Activated CD4-positive, alpha-beta T cell treated with anti-CD3 and anti-CD28 coated beads for 36 hours (primary cell): Measurements from ENCODE around the gene RNF145. TPM values are rescaled to one million over a fixed set of nuclear protein-coding genes. Genes with fewer than 3 reads are reported as not detected.
"Not testable (repeated sequence)": the region's sequence is repeated elsewhere in the genome, so short reads cannot be mapped to it uniquely, and the experiment has no call there.

Experiments
- ATAC-seq: fragments of 200-7000 bp; cut with Tn5 transposase; one replicate; pipeline ENCODE4 v1.10.0; 2021; ENCODE audit warnings: mild to moderate bottlenecking, moderate library complexity
- CTCF ChIA-PET: fragments of 350-600 bp; sonication (Branson Sonifier 250); formaldehyde crosslinking; loops from one replicate; lab custom pipeline; 2021; ENCODE audit warnings: antibody characterized with exemption; lab: Charles Lee
- POLR2A ChIA-PET: fragments of 350-600 bp; sonication (Branson Sonifier 250); formaldehyde crosslinking; loops from one replicate; lab custom pipeline; 2021; ENCODE audit warnings: antibody characterized with exemption, inconsistent platforms; lab: Charles Lee
- DNase-seq: peaks from one replicate; pipeline ENCODE4 v3.0.0-alpha.2; 2020
- H3K27ac Mint-ChIP-seq: one replicate; pipeline ENCODE4 v1.8.0; 2021; ENCODE audit warnings: mixed read lengths
- H3K27me3 Mint-ChIP-seq: one replicate; pipeline ENCODE4 v1.8.0; 2021; ENCODE audit warnings: mixed read lengths
- H3K36me3 Mint-ChIP-seq: one replicate; pipeline ENCODE4 v1.8.0; 2021; ENCODE audit warnings: low read depth, mixed read lengths
- H3K4me1 Mint-ChIP-seq: one replicate; pipeline ENCODE4 v1.8.0; 2021; ENCODE audit warnings: mixed read lengths
- H3K4me3 Mint-ChIP-seq: one replicate; pipeline ENCODE4 v1.8.0; 2021; ENCODE audit warnings: mild to moderate bottlenecking, moderate library complexity, mixed read lengths
- H3K9me3 Mint-ChIP-seq: one replicate; pipeline ENCODE4 v1.8.0; 2021; ENCODE audit warnings: low read depth, mixed read lengths
- intact Hi-C, 2 experiments: fragments of 100-400 bp; cut with DNase I in 1 of 2; cut with micrococcal nuclease in 1 of 2; formaldehyde crosslinking; loops; one replicate each; pipeline versions ENCODE4 v1.14.2 to v1.15.1; 2022 to 2024; cut with DNase I, micrococcal nuclease
- total RNA-seq, 2 experiments: library from RNA; stranded (reverse); gene quantifications; one replicate each; pipeline ENCODE4 v1.2.3, GENCODE V29; 2021

Gene RNF145
- total RNA-seq, 2 experiments from 2014 or later: 81.9 to 87.5 TPM

DNA sequence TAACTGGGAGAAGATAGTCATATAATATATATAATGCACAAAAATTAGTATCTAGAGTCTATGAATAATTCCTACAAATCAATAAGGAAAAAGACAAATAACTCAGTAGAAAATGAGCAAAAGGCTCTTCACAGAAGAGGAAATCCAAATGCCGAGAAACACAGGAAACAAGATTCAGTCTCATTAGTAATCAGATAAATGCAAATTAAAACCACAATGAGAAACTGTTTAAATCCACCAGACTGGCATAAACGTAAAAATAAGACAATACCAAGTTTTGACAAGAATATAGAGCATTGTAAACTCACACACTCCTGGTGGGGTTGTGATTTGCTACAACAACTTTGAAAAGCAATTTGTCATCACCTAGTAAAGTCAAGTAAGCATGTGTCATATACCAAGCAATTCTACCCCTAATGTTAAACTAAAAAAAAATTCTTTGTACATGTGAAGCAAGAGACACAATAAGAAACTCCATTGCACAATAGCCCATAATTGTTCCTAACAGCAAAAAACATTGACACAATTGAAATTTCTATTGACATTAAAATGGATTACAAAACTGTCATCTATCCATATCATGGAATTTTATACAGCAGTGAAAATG, 32.7 kb upstream of the RNF145 start:
- intact Hi-C loops: loop anchor here (2.0 to 5.0 kb wide), 3 partner anchors 21 to 79 kb away; partner anchors contain the start of genes RNF145 (in 1 of the 2) and UBLCP1 (in 1 of the 2)
- peaks cover 45% of the 10 kb centered on the region for H3K4me1 Mint-ChIP-seq

DNA sequence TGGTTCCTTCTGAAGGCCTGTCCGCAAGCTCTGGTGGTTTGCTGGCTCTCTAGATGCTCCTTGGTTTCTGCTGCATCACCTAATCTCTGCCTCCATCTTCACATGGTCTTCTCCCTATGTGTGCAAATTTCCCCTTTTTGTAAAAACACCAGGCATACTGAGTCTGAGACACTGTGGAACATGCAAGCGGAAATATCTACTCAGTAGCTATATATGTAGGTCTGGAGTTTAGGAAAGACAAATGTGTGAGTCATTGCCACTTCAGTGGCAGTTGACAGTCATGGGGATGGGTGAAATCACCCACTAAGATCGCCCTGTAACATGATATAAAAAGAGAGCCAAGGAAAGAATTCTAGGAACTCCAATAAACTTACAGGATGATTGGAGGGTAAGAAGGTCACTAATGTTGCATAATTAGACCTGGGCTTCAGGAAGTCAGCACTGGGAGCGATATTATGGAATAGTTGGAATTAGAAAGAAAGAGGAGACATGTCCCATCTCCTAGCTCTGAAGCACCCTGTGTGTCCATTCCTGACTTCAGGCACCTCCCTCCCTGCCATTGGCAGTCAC, 31.0 kb upstream of the RNF145 start:
- intact Hi-C loops: loop anchor here (1.0 to 5.0 kb wide), 5 partner anchors 22 to 217 kb away; partner anchors contain the start of genes RNF145 (in 2 of the 2) and UBLCP1 (in 1 of the 2)
- H3K27me3 Mint-ChIP-seq: no peaks in the 10 kb centered on the region
- ChIA-PET CTCF (interaction anchor here (0.6 to 1.5 kb wide), 7 partner anchors 9 to 671 kb away, joined by 3 to 6 read pairs (median 4); no protein-coding TSS in a partner anchor), POLR2A (no interaction called here)
- H3K9me3 Mint-ChIP-seq: no peaks in the 10 kb centered on the region
- H3K27ac Mint-ChIP-seq: peak overlapping the region; percentile 62
- peak; percentile 25 for DNase-seq
- peak; percentile 84 for ATAC-seq
- H3K36me3 Mint-ChIP-seq: no peaks in the 10 kb centered on the region
- H3K4me1 Mint-ChIP-seq: peaks cover 45% of the 10 kb centered on the region
- no peak overlapping the region for H3K4me3 Mint-ChIP-seq

More for the DNA sequence above, 32.7 kb upstream of the RNF145 start:
- peak overlapping the region; percentile 49 for H3K27ac Mint-ChIP-seq
- CTCF ChIA-PET: interaction anchor here (0.9 to 1.5 kb wide), 5 partner anchors 10 to 85 kb away, joined by 3 to 5 read pairs (median 4); no protein-coding TSS in a partner anchor
- H3K4me3 Mint-ChIP-seq: no peak overlapping the region
- H3K27me3 Mint-ChIP-seq: peaks cover 5% of the 10 kb centered on the region
- DNase-seq (no peak), ATAC-seq (peak; percentile 57)
- H3K9me3 Mint-ChIP-seq: no peaks in the 10 kb centered on the region
- POLR2A ChIA-PET: no interaction called here
- H3K36me3 Mint-ChIP-seq: no peaks in the 10 kb centered on the region

DNA sequence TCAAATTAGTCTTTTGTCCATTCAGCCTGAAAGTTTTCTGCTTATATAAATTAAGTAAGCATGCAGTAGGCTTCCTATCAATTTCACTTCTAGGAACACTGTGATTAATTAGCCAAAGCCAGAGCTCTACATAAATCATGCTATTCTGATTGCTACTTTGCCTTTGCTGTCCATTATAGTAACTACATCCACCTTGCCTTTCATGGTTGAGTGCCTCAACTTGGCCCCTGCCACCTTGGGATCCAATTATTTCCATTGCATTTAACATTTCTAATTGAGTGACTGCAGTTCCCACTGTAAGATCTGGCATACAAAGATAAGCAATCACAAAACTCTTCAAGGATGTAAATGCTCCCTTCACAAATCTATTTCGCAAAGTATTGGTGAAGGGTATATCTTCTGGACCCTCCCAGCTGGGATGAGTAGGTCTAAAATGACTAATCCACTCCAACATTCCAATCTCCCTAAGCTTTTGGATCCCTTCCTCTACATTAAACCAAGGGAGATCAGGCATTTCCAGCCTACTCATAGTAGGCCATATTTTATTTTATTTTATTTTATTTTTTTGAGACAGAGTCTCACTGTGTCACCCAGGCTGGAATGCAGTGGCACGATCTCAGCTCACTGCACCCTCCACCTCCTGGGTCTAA, 26.6 kb upstream of the RNF145 start:
- CTCF ChIA-PET: interaction anchor here (1.1 kb wide), 1 partner anchor 79 kb away, joined by 3 read pairs; no protein-coding TSS in a partner anchor
- H3K27me3 Mint-ChIP-seq, H3K9me3 Mint-ChIP-seq, H3K36me3 Mint-ChIP-seq, H3K4me3 Mint-ChIP-seq, DNase-seq, intact Hi-C loops, H3K27ac Mint-ChIP-seq, ATAC-seq, POLR2A ChIA-PET: not testable (repeated sequence)
- H3K4me1 Mint-ChIP-seq: peaks cover 12% of the 10 kb centered on the region

DNA sequence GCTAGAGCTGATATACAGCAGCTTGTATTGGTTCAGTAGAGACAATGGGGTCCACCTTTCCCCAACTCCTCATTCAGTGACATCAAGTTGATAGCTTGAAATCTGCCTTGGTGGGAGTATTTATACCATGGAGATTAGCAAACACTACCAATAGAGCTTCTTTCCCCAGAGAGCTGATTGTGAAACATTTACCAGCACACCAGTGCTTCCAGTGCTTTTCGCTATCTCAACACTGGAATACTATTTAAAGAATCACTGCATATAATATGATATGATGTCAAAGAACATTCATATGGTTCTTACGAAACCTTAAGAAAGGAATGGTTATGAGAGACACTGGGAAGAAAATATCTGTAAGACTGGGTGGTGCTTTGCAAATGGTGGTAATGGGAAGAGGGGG, 21.8 kb upstream of the RNF145 start:
- Mint-ChIP-seq H3K4me1 (no peaks in the 10 kb centered on the region), H3K27ac (no peak overlapping the region), H3K9me3 (no peaks in the 10 kb centered on the region), H3K36me3 (no peaks in the 10 kb centered on the region), H3K4me3 (no peak overlapping the region), H3K27me3 (no peaks in the 10 kb centered on the region)
- intact Hi-C loops: no loop called here
- ChIA-PET POLR2A (interaction anchor here (0.5 kb wide), 1 partner anchor 58 kb away, joined by 3 read pairs; no protein-coding TSS in a partner anchor), CTCF (interaction anchor here (0.7 to 1.2 kb wide), 5 partner anchors 9 to 199 kb away, joined by 3 to 5 read pairs (median 3); no protein-coding TSS in a partner anchor)
- ATAC-seq (no peak), DNase-seq (no peak)

DNA sequence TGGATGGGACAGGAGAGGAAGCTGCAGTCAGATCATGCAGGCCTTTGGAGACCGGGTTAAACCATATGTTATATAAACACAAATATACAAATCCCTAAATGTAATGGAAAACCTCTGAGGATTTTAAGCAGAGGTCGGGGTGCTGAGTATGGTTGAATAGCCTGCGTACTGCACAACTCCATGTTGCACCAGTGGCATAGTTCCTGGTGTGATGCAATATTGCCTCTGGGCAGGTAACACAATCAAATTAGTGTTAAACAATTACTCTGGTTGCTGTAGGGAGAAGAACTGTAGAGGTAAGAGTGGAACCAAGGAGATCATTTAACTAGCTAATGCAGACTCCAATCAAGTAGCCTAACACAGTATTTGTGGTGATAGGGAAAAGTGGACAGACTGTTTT, 21.3 kb upstream of the RNF145 start:
- intact Hi-C loops: no loop called here
- ChIA-PET POLR2A (interaction anchor here (0.5 kb wide), 1 partner anchor 58 kb away, joined by 3 read pairs; no protein-coding TSS in a partner anchor), CTCF (interaction anchor here (0.9 to 1.2 kb wide), 3 partner anchors 9 to 27 kb away, joined by 3 to 5 read pairs (median 4); no protein-coding TSS in a partner anchor)
- Mint-ChIP-seq H3K4me1 (no peaks in the 10 kb centered on the region), H3K4me3 (no peak overlapping the region), H3K27ac (no peak overlapping the region), H3K9me3 (no peaks in the 10 kb centered on the region), H3K36me3 (no peaks in the 10 kb centered on the region), H3K27me3 (no peaks in the 10 kb centered on the region)
- DNase-seq (no peak), ATAC-seq (no peak)

DNA sequence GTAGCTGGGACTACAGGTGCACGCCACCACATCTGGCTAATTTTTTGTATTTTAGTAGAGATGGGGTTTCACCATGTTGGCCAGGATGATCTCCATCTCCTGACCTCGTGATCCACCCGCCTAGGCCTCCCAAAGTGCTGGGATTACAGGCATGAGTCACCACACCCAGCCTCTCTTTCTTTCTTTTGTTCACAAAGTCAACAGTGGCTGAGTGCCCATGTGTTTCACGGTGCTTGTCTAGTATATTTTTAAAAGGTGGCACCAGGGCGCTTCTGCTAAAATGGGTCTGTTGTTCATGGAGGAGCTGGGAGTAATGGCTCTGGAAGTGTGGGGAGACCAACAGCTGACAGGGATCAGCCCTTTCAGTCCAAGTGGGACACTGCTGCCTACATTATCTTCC, 18.7 kb upstream of the RNF145 start:
- POLR2A ChIA-PET, DNase-seq, H3K36me3 Mint-ChIP-seq, ATAC-seq, intact Hi-C loops, H3K4me1 Mint-ChIP-seq, H3K27ac Mint-ChIP-seq, H3K9me3 Mint-ChIP-seq, H3K27me3 Mint-ChIP-seq, H3K4me3 Mint-ChIP-seq: not testable (repeated sequence)
- CTCF ChIA-PET: interaction anchor here (0.5 kb wide), 1 partner anchor 20 kb away, joined by 3 read pairs; no protein-coding TSS in a partner anchor

DNA sequence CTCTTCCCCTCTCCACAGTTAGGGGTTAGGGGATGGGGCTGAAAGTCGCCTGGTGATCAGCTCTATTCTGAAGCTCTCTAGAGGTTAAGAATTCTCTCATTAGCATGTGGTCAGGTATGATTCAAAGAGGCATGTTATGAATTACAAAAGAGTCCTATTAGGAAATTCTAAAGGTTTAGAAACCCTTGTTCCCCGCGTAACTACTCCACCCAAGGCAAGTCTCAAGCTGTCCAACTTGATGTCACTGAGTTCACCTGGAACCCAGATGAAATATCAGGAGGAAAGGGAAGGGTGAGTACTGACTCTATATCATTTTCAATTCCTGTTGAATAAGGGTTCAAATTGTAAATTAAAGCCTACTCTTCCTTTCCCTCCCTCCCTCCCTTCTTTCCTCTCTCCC, 18.1 kb upstream of the RNF145 start:
- H3K4me3 Mint-ChIP-seq: no peak overlapping the region
- no peak for DNase-seq
- no peak overlapping the region for H3K27ac Mint-ChIP-seq
- no peaks in the 10 kb centered on the region for H3K36me3 Mint-ChIP-seq
- intact Hi-C loops: no loop called here
- ChIA-PET POLR2A (no interaction called here), CTCF (interaction anchor here (0.5 to 0.8 kb wide), 2 partner anchors 11 to 19 kb away, joined by 3 read pairs; no protein-coding TSS in a partner anchor)
- ATAC-seq: no peak
- H3K27me3 Mint-ChIP-seq: no peaks in the 10 kb centered on the region
- H3K4me1 Mint-ChIP-seq: no peaks in the 10 kb centered on the region
- H3K9me3 Mint-ChIP-seq: no peaks in the 10 kb centered on the region

DNA sequence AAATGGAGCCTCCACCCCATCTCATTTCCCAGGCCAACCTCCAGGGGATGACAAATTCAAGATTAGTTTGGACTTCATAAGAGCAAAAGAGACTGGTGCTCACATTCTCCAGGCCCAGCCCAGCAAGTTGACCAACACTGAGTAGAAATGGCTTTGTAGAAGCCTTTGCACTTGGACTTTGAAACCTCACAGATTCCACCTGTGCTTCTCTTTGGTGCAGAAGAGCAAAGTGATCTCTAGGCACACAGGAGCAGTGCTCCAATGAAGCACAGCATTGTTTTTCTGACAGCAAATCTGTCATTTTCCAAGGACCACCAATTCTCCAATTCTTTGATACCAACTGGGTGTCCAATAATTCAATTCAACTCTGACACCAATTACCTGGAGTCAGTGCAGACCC, 17.1 kb upstream of the RNF145 start:
- DNase-seq: no peak

DNA sequence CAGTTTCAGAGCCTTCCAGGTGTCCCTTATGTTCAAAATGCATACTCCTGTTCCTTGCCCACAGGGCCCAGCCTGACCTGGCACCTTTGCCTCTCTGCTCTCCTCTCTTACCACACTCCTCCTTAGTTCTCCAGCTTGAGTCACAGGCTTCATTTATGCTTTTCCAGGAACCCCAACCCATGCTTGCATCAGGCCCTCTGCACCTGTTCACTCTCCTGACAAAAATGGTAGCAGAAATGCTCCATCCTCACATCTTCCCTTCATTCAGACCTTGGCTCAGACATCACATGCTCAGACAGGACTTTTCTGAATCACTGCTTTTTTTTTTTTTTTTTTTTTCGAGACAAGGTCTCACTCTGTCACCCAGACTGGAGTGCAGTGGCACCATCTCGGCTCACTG, 15.1 kb upstream of the RNF145 start:
- intact Hi-C loops: no loop called here
- no peak overlapping the region for H3K4me3 Mint-ChIP-seq
- DNase-seq: no peak
- no peaks in the 10 kb centered on the region for H3K4me1 Mint-ChIP-seq
- CTCF ChIA-PET: interaction anchor here (1.0 kb wide), 1 partner anchor 67 kb away, joined by 4 read pairs; no protein-coding TSS in a partner anchor
- H3K36me3 Mint-ChIP-seq: no peaks in the 10 kb centered on the region
- no peak overlapping the region for H3K27ac Mint-ChIP-seq
- H3K9me3 Mint-ChIP-seq: no peaks in the 10 kb centered on the region
- no peaks in the 10 kb centered on the region for H3K27me3 Mint-ChIP-seq
- ATAC-seq: no peak
- POLR2A ChIA-PET: no interaction called here

More for the DNA sequence above, 17.1 kb upstream of the RNF145 start:
- no peaks in the 10 kb centered on the region for H3K9me3 Mint-ChIP-seq
- H3K4me1 Mint-ChIP-seq: no peaks in the 10 kb centered on the region
- no peaks in the 10 kb centered on the region for H3K36me3 Mint-ChIP-seq
- no peak overlapping the region for H3K4me3 Mint-ChIP-seq
- intact Hi-C loops: no loop called here
- ChIA-PET CTCF (no interaction called here), POLR2A (no interaction called here)
- ATAC-seq: no peak
- H3K27ac Mint-ChIP-seq: no peak overlapping the region
- no peaks in the 10 kb centered on the region for H3K27me3 Mint-ChIP-seq

DNA sequence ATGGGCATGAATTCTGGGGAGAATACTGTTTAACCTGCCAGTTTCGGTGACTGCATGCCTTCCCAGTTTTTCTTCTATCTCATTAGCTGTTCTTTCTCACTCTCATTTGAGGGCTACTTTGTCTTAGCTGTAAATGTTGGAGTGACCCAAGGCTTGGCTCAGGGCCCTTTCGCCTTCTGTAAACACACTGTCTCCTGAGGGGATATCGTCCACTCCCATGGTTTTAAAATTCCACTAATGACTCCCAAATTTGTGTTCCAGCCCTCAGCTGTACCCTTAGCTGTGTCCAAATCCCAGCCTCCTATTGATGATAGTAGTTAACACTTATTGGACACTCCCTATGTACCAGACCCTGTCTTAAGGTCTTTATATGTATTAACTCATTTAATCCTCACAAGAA, 14.1 kb upstream of the RNF145 start:
- ATAC-seq (no peak), DNase-seq (no peak)
- Mint-ChIP-seq H3K4me1 (no peaks in the 10 kb centered on the region), H3K36me3 (no peaks in the 10 kb centered on the region), H3K4me3 (no peak overlapping the region), H3K27me3 (no peaks in the 10 kb centered on the region), H3K9me3 (no peaks in the 10 kb centered on the region), H3K27ac (no peak overlapping the region)
- ChIA-PET POLR2A (no interaction called here), CTCF (interaction anchor here (1.0 kb wide), 1 partner anchor 66 kb away, joined by 4 read pairs; no protein-coding TSS in a partner anchor)
- intact Hi-C loops: no loop called here

DNA sequence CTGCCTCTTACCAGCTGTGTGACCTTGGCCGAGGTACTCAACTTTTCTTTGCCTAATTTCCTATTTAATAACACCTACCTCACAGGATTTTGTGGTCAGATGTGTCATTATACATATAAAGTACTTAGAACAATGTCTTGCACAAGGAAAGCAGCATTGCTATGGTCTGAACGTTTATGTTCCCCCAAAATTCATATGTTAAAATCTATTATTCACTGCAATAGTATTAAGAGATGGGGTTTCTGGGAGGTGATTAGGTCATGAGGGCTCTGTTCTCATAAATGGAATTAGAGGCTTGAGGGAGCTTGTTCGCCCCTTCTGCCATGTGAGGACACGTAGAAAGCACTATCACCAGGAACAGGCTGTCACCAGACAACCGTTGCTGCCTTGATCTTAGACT, 10.9 kb upstream of the RNF145 start:
- Mint-ChIP-seq H3K27me3 (no peaks in the 10 kb centered on the region), H3K4me3 (no peak overlapping the region), H3K9me3 (no peaks in the 10 kb centered on the region), H3K36me3 (peaks cover 1% of the 10 kb centered on the region), H3K27ac (no peak overlapping the region), H3K4me1 (peaks cover 16% of the 10 kb centered on the region)
- ATAC-seq (no peak), DNase-seq (no peak)
- intact Hi-C loops: loop anchor here in 1 of 2 experiments (2.0 kb wide), 1 partner anchor 19 kb away; no protein-coding TSS in a partner anchor
- ChIA-PET POLR2A (interaction anchor here (0.7 to 1.0 kb wide), 2 partner anchors 9 to 12 kb away, joined by 4 to 9 read pairs; no protein-coding TSS in a partner anchor), CTCF (interaction anchor here (0.5 kb wide), 1 partner anchor 631 kb away, joined by 3 read pairs; no protein-coding TSS in a partner anchor)
